Hematopoietic multipotent progenitor cell treated with erythropoietin and hydrocortisone succinate and interleukin-3 and kit ligand, for 8 days (in vitro differentiated cells): ENCODE results near the gene PDE11A.
"Not testable (repeated sequence)": the region's sequence is repeated elsewhere in the genome, so short reads cannot be mapped to it uniquely, and the experiment has no call there.

Experiments
- DNase-seq: peaks from one replicate; pipeline ENCODE4 v3.0.0-alpha.2; 2015

PDE11A gene

DNA sequence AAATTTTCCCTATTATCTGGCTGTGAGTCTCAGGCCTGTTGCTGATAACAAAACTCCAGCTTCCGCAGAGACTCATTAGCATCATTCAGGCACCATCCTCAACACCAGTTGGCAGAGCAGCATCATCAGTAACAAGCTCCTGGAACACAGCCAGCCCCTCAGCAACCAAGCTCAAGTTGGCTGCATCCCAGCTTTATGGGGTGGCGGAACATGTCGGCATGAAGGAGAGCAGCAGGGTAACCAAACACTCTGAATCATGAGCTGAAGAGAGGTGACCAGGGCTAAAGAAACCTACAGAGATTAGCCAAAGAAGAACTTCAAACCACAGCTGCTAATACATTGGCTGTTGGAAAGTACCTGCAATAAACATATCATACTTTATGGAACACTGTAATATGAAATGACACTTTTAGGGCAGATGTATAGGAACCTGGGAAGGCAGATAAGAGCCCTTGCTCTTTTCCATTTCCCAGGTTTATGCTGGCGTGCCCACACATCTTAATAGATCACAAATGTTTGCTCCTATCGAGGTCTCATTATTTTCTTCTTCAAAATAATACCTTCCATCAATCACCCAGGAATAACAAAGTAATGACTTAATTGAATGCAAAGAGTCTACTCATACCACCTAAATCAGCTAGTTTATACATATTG, 63.8 kb downstream of the PDE11A start:
- DNase-seq: no peak

DNA sequence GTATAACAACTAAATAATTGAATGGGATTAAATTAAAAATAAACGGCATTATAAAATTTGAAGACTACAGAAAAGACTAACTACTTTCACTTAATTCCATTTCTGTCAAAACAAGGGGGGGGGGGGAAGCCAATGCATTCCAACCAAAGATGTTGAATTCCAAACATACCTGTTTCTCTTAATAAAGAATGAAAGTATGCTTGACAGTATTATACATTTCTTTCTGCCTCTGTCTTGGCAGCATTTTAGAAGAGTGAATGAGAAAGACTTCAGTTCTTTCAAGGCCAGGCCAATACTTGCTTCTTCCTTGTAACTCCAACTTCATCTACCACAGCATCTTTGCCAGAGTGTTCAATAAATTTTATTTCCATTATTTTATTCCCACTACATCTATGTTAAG, 65.9 kb downstream of the PDE11A start:
- no peak for DNase-seq

DNA sequence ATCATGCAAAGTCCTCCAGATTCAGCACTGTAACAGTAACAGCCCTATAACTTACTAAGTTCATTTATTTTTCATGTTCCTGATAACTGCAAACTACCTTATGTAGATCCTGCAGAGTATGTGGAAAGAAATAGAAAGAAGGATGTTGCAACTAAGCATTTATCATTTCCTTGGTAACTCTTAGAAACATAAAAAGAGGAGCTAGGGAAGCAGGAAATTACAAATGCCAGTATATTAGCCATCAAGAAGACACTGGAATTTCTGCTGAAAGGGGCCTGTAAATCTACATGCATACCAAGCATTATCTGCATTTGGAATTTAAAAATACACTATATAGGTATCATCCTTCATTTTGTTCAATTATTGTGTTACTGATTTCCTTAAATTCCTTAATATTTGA, 66.8 kb downstream of the PDE11A start:
- DNase-seq: no peak

DNA sequence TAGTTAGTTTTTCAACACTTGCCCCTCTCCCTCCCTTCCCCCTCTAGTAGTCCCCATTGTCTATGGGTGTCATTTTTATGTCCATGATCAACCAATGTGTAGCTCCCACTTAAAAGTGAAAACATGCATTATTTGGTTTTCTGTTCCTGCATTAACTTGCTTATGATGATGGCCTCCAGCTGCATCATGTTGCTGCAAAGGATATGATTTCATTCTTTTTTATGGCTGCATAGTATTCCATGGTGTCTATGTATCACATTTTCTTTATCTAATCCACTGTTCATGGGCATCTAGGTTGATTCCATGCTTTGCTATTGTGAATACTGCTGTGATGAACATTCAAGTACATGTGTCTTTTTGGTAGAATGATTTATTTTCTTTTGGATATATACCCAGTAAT, 70.5 kb downstream of the PDE11A start:
- DNase-seq: no peak

DNA sequence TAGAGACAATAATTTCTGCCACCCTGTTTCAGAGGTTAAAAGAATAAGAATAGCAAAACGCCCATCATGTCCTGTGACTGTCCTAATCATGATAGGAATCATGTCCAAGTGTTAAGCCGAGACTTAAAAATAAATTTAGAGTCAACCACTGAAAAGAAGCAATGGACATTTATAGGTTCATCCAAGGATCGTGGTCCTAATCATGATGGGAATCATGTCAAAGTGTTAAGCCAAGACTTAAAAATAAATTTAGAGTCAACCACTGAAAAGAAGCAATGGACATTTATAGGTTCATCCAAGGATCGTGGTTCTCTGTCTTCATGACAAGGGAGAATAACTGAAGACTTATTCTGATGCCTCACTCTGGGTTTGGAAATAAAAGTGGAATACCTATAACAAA, 73.6 kb downstream of the PDE11A start:
- DNase-seq: no peak

DNA sequence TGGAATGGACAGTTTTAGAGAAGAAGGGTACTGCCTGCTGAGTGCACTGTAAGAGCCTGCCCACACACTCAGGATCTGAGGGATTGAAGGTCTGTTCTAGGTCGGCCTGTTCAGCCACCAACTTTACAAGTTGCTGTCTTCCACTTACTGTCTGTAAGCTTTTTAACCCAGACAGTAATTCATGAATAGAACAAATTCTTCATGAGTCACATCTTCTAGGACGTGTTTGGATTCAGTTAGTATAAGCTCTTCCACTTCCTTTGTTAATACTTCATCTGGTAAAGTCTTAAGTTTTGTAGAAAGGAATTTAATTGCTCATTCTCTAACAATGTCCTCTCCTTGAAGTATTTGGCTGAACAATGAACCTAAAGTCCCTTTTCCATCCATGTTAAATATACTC, 74.6 kb downstream of the PDE11A start:
- DNase-seq: no peak

DNA sequence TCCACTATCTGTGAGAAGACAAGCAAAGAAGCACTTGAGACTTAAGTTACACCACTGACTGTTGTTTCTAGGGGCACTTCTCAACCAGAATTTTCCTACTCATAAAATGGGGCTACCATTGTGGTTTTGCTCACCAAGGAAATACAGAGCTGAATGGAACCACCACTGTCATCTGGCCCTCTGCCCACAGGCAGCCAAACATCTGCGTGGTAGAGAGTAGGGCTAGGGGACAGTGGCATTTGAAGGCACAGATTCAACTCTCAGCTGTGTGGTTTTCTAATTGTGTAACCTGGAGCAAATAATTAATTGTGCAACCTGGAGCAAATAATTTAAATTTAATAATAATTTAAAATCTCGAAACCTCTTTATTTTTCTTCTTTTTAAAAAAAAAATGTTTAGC, 79.6 kb downstream of the PDE11A start:
- DNase-seq: no peak

DNA sequence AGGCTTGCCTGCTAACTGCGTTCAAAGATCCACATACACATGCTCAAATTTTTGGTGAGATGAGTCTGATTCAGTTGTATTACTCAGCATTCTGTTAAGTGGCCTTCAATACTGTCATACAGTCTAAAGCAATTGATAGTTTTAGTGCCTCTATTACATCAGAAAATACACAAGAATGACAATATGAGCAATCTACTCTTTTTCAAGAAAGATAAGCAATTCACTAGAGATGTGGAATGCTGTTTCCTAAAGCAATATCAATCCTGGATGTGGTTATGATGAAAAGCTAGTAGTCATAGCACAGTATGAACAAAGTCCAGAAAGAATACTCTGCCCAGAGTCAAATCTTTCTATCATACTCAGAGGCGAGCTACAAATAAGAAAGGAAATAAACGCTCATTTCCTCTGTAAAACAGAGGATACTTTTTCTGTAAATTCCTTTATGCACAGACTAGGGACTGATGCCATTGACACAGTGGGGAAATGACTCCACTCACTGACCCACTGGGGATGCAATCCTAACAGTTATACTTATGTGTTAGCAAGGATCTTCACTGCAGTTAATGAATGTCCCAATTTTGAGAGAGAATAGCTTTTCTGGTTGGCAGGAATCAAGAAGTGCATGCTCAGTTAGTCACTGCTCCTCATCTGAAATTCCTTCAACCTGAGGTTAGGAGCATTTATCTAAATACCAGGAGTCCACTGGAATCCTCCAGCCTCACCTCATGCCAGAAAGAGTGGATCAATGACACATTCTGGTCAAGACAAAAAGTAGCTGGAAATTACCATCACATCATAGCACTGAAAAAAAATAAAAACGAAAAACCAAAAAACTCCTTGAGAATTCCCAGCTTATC, 83.3 kb downstream of the PDE11A start:
- DNase-seq: no peak

DNA sequence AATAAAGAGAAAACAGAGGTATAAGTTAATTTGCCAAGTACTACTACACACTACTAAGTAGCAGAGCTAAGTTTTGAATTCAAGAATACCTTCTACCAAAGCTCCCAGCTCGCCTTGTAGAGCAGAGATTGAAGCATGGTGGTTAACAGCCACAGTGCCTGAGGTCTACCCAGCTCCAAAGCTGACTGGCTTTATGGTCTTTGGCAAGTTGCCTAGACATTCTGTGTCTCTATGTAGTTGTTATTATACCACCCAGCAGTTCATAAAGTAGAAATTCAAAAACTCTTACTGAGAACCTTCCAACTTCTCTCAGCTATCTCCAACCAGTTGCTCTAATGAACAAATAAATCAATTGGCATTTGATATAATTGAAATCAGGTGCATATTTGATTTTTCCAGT, 87.8 kb downstream of the PDE11A start:
- DNase-seq: no peak

DNA sequence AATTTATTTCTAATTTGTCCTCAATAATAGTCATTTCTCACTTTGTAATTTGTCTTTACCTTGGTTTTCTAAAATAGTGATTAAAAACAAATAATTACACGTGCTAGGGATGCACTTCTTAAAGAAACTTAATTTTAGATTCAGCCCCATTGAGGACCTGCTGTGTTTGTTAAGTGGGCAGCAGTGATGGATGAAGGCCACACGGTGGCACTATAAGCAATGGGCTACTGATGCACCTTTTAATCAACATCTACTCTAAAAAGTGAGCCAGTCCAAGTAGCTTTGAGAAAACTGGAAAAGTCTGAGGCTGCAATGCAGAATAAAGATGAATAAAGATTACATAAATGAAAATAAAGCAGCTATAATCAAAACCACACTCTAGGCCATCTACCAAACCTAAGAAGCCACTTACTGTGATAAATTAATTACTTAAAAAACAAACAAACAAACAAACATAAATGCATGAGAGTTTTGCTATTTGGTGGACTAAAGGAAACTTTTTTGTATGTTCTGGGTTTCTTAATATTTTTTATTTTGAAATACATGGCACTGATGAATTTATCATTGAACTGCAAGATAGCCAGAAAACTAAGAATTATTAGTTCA, 89.3 kb downstream of the PDE11A start:
- DNase-seq: peak; percentile 53

DNA sequence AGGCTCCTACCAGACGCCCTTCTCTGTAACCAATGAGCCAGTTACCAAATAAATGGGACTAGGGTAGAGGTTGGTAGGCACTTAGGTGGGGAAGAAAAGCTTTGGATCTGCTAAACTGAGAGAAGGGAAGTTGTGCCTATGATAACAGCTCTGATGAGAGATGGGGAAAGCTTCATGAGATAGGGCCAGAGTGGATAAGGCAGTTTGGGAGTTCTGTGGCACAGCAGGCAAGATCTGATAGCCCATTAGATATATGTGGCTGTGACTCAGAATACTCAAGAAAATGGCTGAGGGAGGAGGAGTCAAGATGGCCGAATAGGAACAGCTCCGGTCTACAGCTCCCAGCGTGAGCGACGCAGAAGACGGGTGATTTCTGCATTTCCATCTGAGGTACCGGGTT, 99.8 kb downstream of the PDE11A start:
- DNase-seq: no peak

DNA sequence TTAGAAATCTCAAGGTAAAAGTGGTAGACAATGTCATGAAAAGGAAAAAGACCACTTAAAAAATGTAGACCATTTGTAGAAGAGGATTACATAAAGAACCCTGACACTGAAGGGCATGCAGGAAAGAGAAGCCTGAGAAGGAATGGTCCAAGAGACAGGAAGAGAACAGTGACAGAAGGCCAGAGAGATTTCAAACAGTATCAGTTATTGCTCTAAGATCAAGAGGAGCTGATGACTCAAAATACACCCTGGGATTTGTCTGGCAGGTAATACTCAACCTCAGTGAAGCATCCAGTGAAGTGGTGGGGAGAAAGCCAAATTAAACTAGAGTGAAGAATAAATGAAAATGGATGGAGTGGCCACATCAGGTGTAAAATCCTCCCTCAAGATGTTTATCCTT, 100.5 kb downstream of the PDE11A start:
- no peak for DNase-seq

DNA sequence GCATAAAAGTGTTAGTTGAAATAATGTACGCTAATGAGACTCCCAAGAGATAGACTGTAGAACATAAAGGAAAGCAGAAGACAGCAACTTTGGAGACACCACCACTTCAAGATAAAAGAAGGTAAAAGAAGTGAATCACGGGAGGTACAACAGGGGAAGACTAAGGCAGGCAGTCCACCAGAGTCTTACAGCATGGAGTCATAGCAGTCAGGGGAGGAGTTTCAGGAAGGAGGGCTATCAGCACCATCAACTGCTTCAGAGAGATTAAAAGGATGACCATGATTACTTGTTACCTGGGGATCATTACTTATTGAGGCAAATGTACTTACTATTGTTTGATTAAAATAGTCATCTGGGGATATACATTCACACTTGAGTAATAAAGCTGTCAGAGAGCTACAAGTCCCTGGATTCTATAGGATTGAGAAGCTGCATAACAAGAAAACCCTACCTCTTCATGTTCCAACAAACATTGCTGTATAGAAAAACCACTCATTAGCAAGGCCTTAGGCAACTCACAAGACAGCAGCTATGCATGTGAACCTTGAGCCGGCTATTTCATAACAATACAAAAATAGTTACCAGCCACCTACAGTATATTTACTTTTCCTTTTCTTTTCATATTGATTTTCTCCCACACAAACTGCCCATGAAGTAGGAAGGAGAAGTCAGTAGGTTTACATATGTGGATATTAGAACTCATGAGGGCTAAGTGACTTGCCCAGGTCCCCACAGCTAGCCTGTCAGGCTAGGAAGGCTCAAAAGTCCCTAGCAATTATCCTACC, 101.7 kb downstream of the PDE11A start:
- DNase-seq: no peak

DNA sequence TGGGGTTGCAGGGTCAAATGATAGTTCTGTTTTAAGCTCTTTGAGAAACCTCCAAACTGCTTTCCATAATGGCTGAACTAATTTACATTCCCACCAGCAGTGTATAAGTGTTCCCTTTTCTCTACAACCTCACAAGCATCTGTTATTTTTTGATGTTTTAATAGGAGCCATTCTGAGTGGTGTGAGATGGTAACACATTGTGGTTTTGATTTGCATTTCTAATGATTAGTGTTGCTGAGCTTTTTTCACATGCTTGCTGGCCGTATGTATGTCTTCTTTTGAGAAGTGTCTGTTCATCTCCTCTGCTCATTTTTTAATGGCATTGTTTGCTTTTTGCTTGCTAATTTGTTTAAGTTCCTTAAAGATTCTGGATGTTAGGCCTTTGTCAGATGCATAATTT, 107.7 kb downstream of the PDE11A start:
- no peak for DNase-seq

DNA sequence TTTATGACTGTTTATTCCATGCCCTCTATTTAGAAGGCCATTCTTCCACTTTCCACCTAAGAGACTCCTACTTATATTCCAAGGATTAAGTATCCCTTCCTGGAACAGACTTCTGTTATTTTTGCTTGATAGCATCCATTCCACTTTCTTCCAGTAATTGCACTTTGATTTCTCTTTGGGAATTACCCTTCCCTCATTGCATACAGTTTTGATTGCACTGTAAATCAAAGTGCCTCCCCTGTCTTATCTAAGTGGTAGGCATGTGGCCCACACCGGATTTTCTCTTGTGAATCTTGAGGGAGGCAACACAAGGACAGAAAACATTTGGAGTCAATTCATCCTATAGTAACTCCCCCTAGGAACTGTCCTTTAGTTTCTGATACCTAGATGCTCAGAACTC, 120.4 kb downstream of the PDE11A start:
- DNase-seq: no peak

DNA sequence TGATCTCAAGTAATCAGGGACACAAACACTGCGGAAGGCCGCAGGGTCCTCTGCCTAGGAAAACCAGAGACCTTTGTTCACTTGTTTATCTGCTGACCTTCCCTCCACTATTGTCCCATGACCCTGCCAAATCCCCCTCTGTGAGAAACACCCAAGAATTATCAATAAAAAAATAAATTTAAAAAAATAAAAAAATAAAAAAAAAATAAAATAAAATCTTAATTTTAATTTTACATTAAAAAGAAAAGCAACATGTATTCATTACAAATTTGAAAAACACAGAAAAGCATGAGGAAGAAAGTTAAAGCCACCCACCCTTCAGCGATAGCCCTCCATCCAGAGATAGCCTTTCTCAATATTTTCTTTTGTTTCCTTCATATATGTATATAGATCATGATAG, 125.0 kb downstream of the PDE11A start:
- DNase-seq: not testable (repeated sequence)

DNA sequence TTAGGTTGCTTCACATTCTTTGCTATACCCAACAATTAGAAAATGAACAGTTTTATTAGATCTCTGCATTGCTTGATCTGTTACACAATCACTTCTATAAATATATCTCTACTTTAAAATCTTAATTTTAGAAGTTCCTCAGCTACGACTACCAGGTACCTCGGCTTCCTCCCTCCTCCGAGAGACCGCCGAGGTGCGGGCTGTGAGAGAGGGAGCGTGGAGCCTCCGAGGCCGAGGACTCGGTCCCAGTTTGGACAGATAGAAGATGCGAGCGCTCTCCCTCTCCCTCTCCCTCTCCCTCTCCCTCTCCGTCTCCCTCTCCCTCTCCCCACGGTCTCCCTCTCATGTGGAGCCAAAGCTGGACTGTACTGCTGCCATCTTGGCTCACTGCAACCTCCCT, 128.0 kb downstream of the PDE11A start:
- not testable (repeated sequence) for DNase-seq

DNA sequence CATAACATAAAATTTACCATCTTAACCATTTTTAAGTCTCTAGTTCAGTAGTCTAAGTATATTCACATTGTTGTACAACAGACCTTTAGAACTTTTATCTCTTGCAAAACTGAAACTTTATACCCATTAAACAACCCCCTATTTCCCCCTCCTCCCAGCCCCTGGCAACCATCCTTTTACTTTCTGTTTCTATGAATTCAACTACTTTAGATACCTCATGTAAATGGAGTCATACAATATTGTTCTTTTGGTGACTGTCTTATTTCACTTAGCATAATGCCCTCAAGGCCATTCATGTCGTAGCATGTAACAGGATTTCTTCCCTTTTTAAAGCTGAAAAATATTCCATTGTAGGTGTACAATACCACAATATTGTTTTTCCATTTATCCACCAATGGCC, 129.8 kb downstream of the PDE11A start:
- DNase-seq: no peak

DNA sequence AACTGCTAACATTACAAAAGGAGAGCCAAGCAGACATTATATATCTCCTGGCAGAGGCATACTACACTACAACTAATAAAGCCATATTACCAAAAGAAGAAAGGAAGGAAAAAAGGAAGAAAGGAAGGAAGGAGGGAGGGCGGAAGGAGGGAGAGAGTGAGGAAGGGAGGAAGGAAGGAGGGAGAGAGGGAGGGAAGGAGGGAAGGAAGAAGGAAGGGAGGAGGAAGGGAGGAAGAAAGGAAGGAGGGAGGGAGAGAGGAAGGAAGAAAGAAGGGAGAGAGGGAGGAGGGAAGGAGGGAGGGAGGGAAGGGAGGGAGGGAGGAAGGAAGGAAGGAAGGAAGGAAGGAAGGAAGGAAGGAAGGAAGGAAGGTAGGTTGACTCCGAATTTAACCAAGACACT, 133.4 kb downstream of the PDE11A start:
- no peak for DNase-seq

DNA sequence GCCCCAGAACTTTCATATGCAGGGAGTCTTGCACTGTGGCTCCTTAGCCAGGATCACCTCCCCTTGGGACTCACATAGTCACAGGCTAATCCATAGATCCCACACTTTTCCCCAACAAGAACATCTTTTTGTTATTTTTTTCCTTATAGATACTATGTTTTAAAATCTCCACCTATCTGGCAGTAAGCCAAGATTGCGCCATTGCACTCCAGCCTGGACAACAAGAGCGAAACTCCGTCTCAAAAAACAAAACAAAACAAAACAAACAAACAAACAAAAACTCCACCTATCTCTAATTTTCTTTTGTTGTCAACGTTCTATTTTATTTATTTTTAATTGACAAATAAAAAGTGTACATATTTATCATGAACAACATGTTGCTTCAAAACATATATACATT, 141.7 kb downstream of the PDE11A start:
- DNase-seq: no peak

DNA sequence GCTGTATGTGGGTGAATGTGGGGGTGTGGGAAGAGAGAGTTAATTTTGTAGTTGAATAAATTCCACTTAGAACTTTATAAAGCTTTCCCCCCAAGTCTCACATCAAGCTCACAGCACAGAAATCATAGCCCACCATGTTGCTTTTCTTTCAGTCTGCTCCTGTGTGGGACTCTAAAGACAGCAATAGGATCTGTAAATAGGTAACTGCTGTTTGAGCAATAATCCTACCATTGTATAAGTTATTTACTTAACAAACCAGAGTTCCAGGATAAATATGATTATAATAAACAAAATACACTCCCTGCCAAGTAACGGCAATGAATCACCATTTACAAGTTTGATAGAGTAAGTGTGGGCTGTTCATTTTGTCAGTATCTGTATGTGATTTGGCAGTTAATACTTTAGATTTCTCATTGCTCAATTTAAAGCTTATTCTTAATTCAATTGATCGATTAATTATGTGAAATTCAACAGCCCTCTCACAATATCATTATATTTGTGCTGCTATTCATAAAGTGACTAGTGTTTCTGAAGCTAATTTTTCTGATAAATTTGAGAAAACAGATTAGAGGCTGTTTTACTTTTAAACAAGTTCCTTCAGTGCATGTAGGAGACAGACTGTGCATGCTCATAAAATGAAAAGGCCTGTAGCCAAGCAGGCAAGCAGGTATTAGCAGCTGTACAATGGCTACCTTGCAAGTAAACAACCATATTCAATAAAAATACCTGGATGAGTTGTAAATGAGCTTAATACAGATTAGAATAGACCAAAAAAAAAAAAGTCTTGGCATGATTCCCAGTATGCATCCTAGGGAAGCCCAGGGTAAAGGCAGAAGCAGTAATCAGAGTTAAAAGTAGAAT, 142.7 kb downstream of the PDE11A start:
- DNase-seq: no peak

DNA sequence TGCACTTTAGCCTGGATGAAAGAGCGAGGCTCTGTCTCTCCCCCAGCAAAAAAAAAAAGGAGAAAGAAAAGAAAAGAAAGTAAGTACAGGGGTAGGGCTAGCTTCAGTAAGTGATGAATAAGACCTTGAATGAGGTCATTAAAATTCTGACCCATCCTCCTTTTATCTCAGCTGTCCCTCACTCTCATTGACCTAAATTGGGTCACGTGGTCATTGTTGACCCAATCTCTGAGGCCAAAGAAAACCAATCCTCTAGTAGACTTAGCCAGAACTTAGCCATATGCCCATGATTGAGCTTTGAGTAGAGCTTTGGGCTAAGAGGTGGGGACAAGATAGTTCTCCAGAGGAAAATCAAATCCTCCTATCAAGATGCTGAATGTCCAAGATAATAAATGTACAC, 149.3 kb downstream of the PDE11A start:
- no peak for DNase-seq
